Measurements from ENCODE around the gene LIN54. TPM values are rescaled to one million over a fixed set of nuclear protein-coding genes. Genes with fewer than 3 reads are reported as not detected.

LIN54 gene
- total and polyA plus RNA-seq, 4 experiments from 2014 or later, result 7.6 to 21.7 (median 15.5) TPM

- Histone ChIP-seq H3K4me3 (ENCODE audit: low read length in 2 of 2) (peak overlapping the region; percentile 59 to 99), H3K27ac (ENCODE audit: low read depth, low read length) (peak overlapping the region; percentile 98), H3K4me1 (ENCODE audit: insufficient read depth, low read length) (peaks cover 42% of the 10 kb centered on the region), H3K27me3 (ENCODE audit: insufficient read depth, low read length) (no peaks in the 10 kb centered on the region), H3K36me3 (ENCODE audit: insufficient read depth, low read length) (peaks cover 9% of the 10 kb centered on the region), H3K9me3 (ENCODE audit: control insufficient read depth in 1 of 2, low read length in 2 of 2) (no peaks in the 10 kb centered on the region)
- peak in 4 of 5 donors; percentile 17 to 47 (median 28) for DNase-seq
- H3K36me3 Mint-ChIP-seq, result peaks cover 18 to 38% of the 10 kb centered on the region in 2 donors
- peaks cover 8 to 17% (median 13%) of the 10 kb centered on the region in 4 donors for H3K4me1 Mint-ChIP-seq
- H3K4me3 Mint-ChIP-seq, result no peak overlapping the region
- H3K27ac Mint-ChIP-seq, result peak overlapping the region in 4 of 7 donors; percentile 53 to 83 (median 80)
- CTCF ChIA-PET (ENCODE audit: partially characterized antibody), result interaction anchor here (1.4 to 4.9 kb wide), 6 partner anchors 13 to 136 kb away, joined by 3 to 29 read pairs (median 8); partner anchors contain the start of genes COPS4 and LIN54
- no peaks in the 10 kb centered on the region for H3K27me3 Mint-ChIP-seq
- H3K9me3 Mint-ChIP-seq, result no peaks in the 10 kb centered on the region
- POLR2A ChIA-PET (ENCODE audit: partially characterized antibody), result interaction anchor here (0.6 to 3.3 kb wide), 8 partner anchors 8 to 469 kb away, joined by 3 to 53 read pairs (median 13); partner anchors contain the start of genes COPS4, HNRNPDL, LIN54 and SEC31A
- intact Hi-C loops (cut with micrococcal nuclease), result loop anchor here (1.0 to 10.0 kb wide), 2 partner anchors 46 to 1404 kb away; no protein-coding TSS in a partner anchor
Measured at GRCh38 chr4:82898322-82899243, 112.0 kb downstream of the LIN54 start.

GRCh38 chr4:82896755-82897154 is 113.9 kb downstream of the LIN54 start:
- Histone ChIP-seq H3K27me3 (ENCODE audit: insufficient read depth, low read length) (no peaks in the 10 kb centered on the region), H3K36me3 (ENCODE audit: insufficient read depth, low read length) (peaks cover 9% of the 10 kb centered on the region), H3K27ac (ENCODE audit: low read depth, low read length) (no peak overlapping the region), H3K4me3 (ENCODE audit: low read length in 2 of 2) (no peak overlapping the region), H3K9me3 (ENCODE audit: control insufficient read depth in 1 of 2, low read length in 2 of 2) (no peaks in the 10 kb centered on the region), H3K4me1 (ENCODE audit: insufficient read depth, low read length) (peaks cover 41% of the 10 kb centered on the region)
- Mint-ChIP-seq H3K4me1 (peaks cover 16 to 23% (median 21%) of the 10 kb centered on the region in 4 donors), H3K27me3 (no peaks in the 10 kb centered on the region), H3K36me3 (peaks cover 18 to 45% of the 10 kb centered on the region in 2 donors), H3K4me3 (peak overlapping the region in 1 of 8 donors; percentile 37), H3K27ac (peak overlapping the region in 6 of 7 donors; percentile 19 to 76 (median 54)), H3K9me3 (no peaks in the 10 kb centered on the region)
- ChIA-PET POLR2A (ENCODE audit: partially characterized antibody) (no interaction called here), CTCF (ENCODE audit: partially characterized antibody) (interaction anchor here (1.5 to 4.9 kb wide), 3 partner anchors 20 to 138 kb away, joined by 3 to 29 read pairs (median 4); partner anchors contain the start of gene COPS4)
- intact Hi-C loops (cut with micrococcal nuclease), result loop anchor here (10.0 kb wide), 1 partner anchor 1402 kb away; no protein-coding TSS in a partner anchor
- DNase-seq, result no peak

- POLR2A ChIA-PET (ENCODE audit: partially characterized antibody), result no interaction called here
- CTCF ChIA-PET (ENCODE audit: partially characterized antibody), result no interaction called here
- intact Hi-C loops (cut with micrococcal nuclease), result loop anchor here (5.0 to 10.0 kb wide), 2 partner anchors 323 to 1399 kb away; no protein-coding TSS in a partner anchor
Measured at GRCh38 chr4:82893942-82894341, 116.7 kb downstream of the LIN54 start.

GRCh38 chr4:82892467-82892802 is 118.2 kb downstream of the LIN54 start:
- POLR2A ChIA-PET (ENCODE audit: partially characterized antibody), result interaction anchor here (0.9 to 4.9 kb wide), 5 partner anchors 8 to 192 kb away, joined by 3 to 53 read pairs (median 4); partner anchors contain the start of genes COPS4 and THAP9
- CTCF ChIA-PET (ENCODE audit: partially characterized antibody), result interaction anchor here (1.1 to 1.3 kb wide), 3 partner anchors 8 to 390 kb away, joined by 3 to 4 read pairs (median 3); partner anchors contain the start of genes LIN54 and THAP9
- Histone ChIP-seq H3K9me3 (ENCODE audit: control insufficient read depth in 1 of 2, low read length in 2 of 2) (no peaks in the 10 kb centered on the region), H3K4me1 (ENCODE audit: insufficient read depth, low read length) (peaks cover 27% of the 10 kb centered on the region), H3K36me3 (ENCODE audit: insufficient read depth, low read length) (peaks cover 9% of the 10 kb centered on the region), H3K27me3 (ENCODE audit: insufficient read depth, low read length) (no peaks in the 10 kb centered on the region), H3K4me3 (ENCODE audit: low read length in 2 of 2) (no peak overlapping the region), H3K27ac (ENCODE audit: low read depth, low read length) (no peak overlapping the region)
- DNase-seq, result no peak
- intact Hi-C loops (cut with micrococcal nuclease), result loop anchor here (5.0 to 10.0 kb wide), 2 partner anchors 325 to 1398 kb away; no protein-coding TSS in a partner anchor
- H3K4me1 Mint-ChIP-seq, result peaks cover 23 to 47% (median 29%) of the 10 kb centered on the region in 4 donors
- H3K27me3 Mint-ChIP-seq, result no peaks in the 10 kb centered on the region
- peak overlapping the region in 6 of 8 donors; percentile 7 to 96 (median 91) for H3K4me3 Mint-ChIP-seq
- H3K9me3 Mint-ChIP-seq, result no peaks in the 10 kb centered on the region
- peaks cover 18 to 50% of the 10 kb centered on the region in 2 donors for H3K36me3 Mint-ChIP-seq
- H3K27ac Mint-ChIP-seq, result peak overlapping the region; percentile 95 to 99 (median 98)

More at GRCh38 chr4:82893942-82894341, 116.7 kb downstream of the LIN54 start:
- H3K4me3 Mint-ChIP-seq, result peak overlapping the region in 1 of 8 donors; percentile 3
- no peaks in the 10 kb centered on the region for H3K27me3 ChIP-seq (ENCODE audit: insufficient read depth, low read length)
- peak overlapping the region in 3 of 7 donors; percentile 68 to 83 (median 74) for H3K27ac Mint-ChIP-seq
- peaks cover 18 to 59% of the 10 kb centered on the region in 2 donors for H3K36me3 Mint-ChIP-seq
- peaks cover 9% of the 10 kb centered on the region for H3K36me3 ChIP-seq (ENCODE audit: insufficient read depth, low read length)
- peaks cover 37% of the 10 kb centered on the region for H3K4me1 ChIP-seq (ENCODE audit: insufficient read depth, low read length)
- H3K27ac ChIP-seq (ENCODE audit: low read depth, low read length), result no peak overlapping the region
- no peak for DNase-seq
- H3K27me3 Mint-ChIP-seq, result no peaks in the 10 kb centered on the region
- H3K4me1 Mint-ChIP-seq, result peaks cover 27 to 41% (median 29%) of the 10 kb centered on the region in 4 donors
- H3K9me3 ChIP-seq (ENCODE audit: control insufficient read depth in 1 of 2, low read length in 2 of 2), result no peaks in the 10 kb centered on the region
- no peaks in the 10 kb centered on the region for H3K9me3 Mint-ChIP-seq
- no peak overlapping the region for H3K4me3 ChIP-seq (ENCODE audit: low read length in 2 of 2)

- Mint-ChIP-seq H3K4me1 (peaks cover 21 to 48% (median 30%) of the 10 kb centered on the region in 4 donors), H3K4me3 (peak overlapping the region; percentile 89 to 96 (median 94)), H3K9me3 (no peaks in the 10 kb centered on the region), H3K27ac (peak overlapping the region; percentile 95 to 99 (median 98)), H3K27me3 (no peaks in the 10 kb centered on the region), H3K36me3 (peaks cover 16 to 48% of the 10 kb centered on the region in 2 donors)
- peak overlapping the region; percentile 20 to 91 for H3K4me3 ChIP-seq (ENCODE audit: low read length in 2 of 2)
- CTCF ChIA-PET (ENCODE audit: partially characterized antibody), result interaction anchor here (1.1 to 1.3 kb wide), 3 partner anchors 9 to 391 kb away, joined by 3 to 4 read pairs (median 3); partner anchors contain the start of genes LIN54 and THAP9
- peaks cover 24% of the 10 kb centered on the region for H3K4me1 ChIP-seq (ENCODE audit: insufficient read depth, low read length)
- H3K9me3 ChIP-seq (ENCODE audit: control insufficient read depth in 1 of 2, low read length in 2 of 2), result no peaks in the 10 kb centered on the region
- no peak for DNase-seq
- POLR2A ChIA-PET (ENCODE audit: partially characterized antibody), result interaction anchor here (0.9 to 4.9 kb wide), 5 partner anchors 8 to 193 kb away, joined by 3 to 53 read pairs (median 4); partner anchors contain the start of genes COPS4 and THAP9
- intact Hi-C loops (cut with micrococcal nuclease), result loop anchor here (1.0 to 10.0 kb wide), 7 partner anchors 8 to 1397 kb away; partner anchors contain the start of genes COPS4, COQ2, ENOPH1 and HNRNPDL
- peak overlapping the region; percentile 99 for H3K27ac ChIP-seq (ENCODE audit: low read depth, low read length)
- no peaks in the 10 kb centered on the region for H3K27me3 ChIP-seq (ENCODE audit: insufficient read depth, low read length)
- H3K36me3 ChIP-seq (ENCODE audit: insufficient read depth, low read length), result peaks cover 9% of the 10 kb centered on the region
Measured at GRCh38 chr4:82891707-82892466, 118.7 kb downstream of the LIN54 start.

Measured in CD4-positive, alpha-beta memory T cell (primary cell).